ENCODE measurements around the gene POMGNT2. TPM values are rescaled to one million over a fixed set of nuclear protein-coding genes. Genes with fewer than 3 reads are reported as not detected.
A peak's percentile ranks its signal among the peaks of the same experiment; 100 is the strongest.

POMGNT2 gene
- total and polyA plus RNA-seq, 3 donors from 2014 or later = 33.2 to 45.7 (median 38.6) TPM

GRCh38 chr3:43094381-43094780, 11.5 kb downstream of the POMGNT2 start:
- Histone ChIP-seq H3K9me3 (no peaks in the 10 kb centered on the region), H3K4me3 (no peak overlapping the region), H3K27ac (no peak overlapping the region), H3K4me1 (peaks cover 18% of the 10 kb centered on the region), H3K36me3 (ENCODE audit: low read depth, missing control alignments) (no peaks in the 10 kb centered on the region), H3K27me3 (no peaks in the 10 kb centered on the region)
- TF ChIP-seq CTCF (IDR thresholded peaks at IDR 0.05) (no peak), POLR2A (IDR thresholded peaks at IDR 0.05) (no peak)
- 80 to 91% methylated on average over 1 to 2 of the region's 2 CpGs for WGBS, 2 donors
- intact Hi-C loops (cut with DNase I; ENCODE audit: low total_unique reads) = no loop called here
- no peak for DNase-seq

- WGBS, 2 donors = 48 to 58% methylated on average over 2 of the region's 2 CpGs
- H3K4me1 ChIP-seq = peaks cover 18% of the 10 kb centered on the region
- no peak for TF ChIP-seq POLR2A (IDR thresholded peaks at IDR 0.05)
- no peak for TF ChIP-seq CTCF (IDR thresholded peaks at IDR 0.05)
- no peak overlapping the region for H3K27ac ChIP-seq
- H3K4me3 ChIP-seq = no peak overlapping the region
- DNase-seq = no peak
- intact Hi-C loops (cut with DNase I; ENCODE audit: low total_unique reads) = no loop called here
- no peaks in the 10 kb centered on the region for H3K27me3 ChIP-seq
- H3K36me3 ChIP-seq (ENCODE audit: low read depth, missing control alignments) = no peaks in the 10 kb centered on the region
- no peaks in the 10 kb centered on the region for H3K9me3 ChIP-seq
Measured at GRCh38 chr3:43093974-43094373, 11.9 kb downstream of the POMGNT2 start.

GRCh38 chr3:43093006-43093405, 12.9 kb downstream of the POMGNT2 start:
- H3K36me3 ChIP-seq (ENCODE audit: low read depth, missing control alignments) = no peaks in the 10 kb centered on the region

GRCh38 chr3:43091481-43091880, 14.4 kb downstream of the POMGNT2 start:
- H3K4me3 ChIP-seq = no peak overlapping the region
- no peak for DNase-seq
- H3K27ac ChIP-seq = peak overlapping the region in 1 of 2 donors; percentile 66
- no peaks in the 10 kb centered on the region for H3K9me3 ChIP-seq
- H3K4me1 ChIP-seq = peaks cover 12% of the 10 kb centered on the region
- no peaks in the 10 kb centered on the region for H3K27me3 ChIP-seq
- H3K36me3 ChIP-seq (ENCODE audit: low read depth, missing control alignments) = no peaks in the 10 kb centered on the region
- 94 to 97% methylated on average over 4 of the region's 4 CpGs for WGBS, 2 donors
- TF ChIP-seq POLR2A (IDR thresholded peaks at IDR 0.05) = no peak
- no peak for TF ChIP-seq CTCF (IDR thresholded peaks at IDR 0.05)
- intact Hi-C loops (cut with DNase I; ENCODE audit: low total_unique reads) = no loop called here

More at GRCh38 chr3:43093006-43093405, 12.9 kb downstream of the POMGNT2 start:
- DNase-seq = no peak
- no peak overlapping the region for H3K27ac ChIP-seq
- no peaks in the 10 kb centered on the region for H3K27me3 ChIP-seq
- WGBS, 2 donors = 100% methylated on average over 1 of the region's 1 CpG
- H3K9me3 ChIP-seq = no peaks in the 10 kb centered on the region
- H3K4me3 ChIP-seq = no peak overlapping the region
- no peak for TF ChIP-seq CTCF (IDR thresholded peaks at IDR 0.05)
- no peak for TF ChIP-seq POLR2A (IDR thresholded peaks at IDR 0.05)
- H3K4me1 ChIP-seq = peaks cover 18% of the 10 kb centered on the region
- intact Hi-C loops (cut with DNase I; ENCODE audit: low total_unique reads) = no loop called here

- peaks cover 12% of the 10 kb centered on the region for H3K4me1 ChIP-seq
- TF ChIP-seq CTCF (IDR thresholded peaks at IDR 0.05) (no peak), POLR2A (IDR thresholded peaks at IDR 0.05) (no peak)
- peak overlapping the region in 1 of 2 donors; percentile 66 for H3K27ac ChIP-seq
- H3K4me3 ChIP-seq = no peak overlapping the region
- DNase-seq = no peak
- H3K9me3 ChIP-seq = no peaks in the 10 kb centered on the region
- 90 to 93% methylated on average over 3 of the region's 3 CpGs for WGBS, 2 donors
- intact Hi-C loops (cut with DNase I; ENCODE audit: low total_unique reads) = no loop called here
- H3K27me3 ChIP-seq = no peaks in the 10 kb centered on the region
- no peaks in the 10 kb centered on the region for H3K36me3 ChIP-seq (ENCODE audit: low read depth, missing control alignments)
Measured at GRCh38 chr3:43090238-43090637, 15.6 kb downstream of the POMGNT2 start.

Measured in testis (tissue), 3 donors.